ENCODE data around the gene TMEM213. TPM values are rescaled to one million over a fixed set of nuclear protein-coding genes. Genes with fewer than 3 reads are reported as not detected.

TMEM213 gene
- polyA plus RNA-seq, 1 donor from 2014 or later, result not detected

DNA sequence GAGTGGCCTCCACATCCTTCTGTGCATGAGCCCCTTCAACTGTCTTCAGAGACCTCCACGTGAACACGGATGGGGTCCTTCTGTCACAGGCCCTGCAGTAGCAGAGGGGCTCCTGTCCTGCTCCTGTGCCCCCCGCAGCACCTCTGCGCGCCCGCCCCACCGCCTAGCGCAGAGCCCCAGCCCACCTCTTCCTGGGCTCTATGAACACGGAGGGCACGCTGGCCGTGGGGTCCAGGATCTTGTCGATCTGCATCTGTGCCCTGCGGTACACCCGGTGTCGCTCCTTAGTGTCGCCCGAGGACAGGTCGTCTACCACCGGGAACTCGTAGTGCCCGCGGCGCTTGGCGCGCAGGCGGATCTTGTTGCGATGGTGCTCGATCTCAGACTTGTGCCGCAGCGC lies 71.6 kb downstream of the TMEM213 start:
- no peaks in the 10 kb centered on the region for H3K9me3 ChIP-seq (ENCODE audit: low read length)
- H3K79me2 ChIP-seq (replicated peaks; ENCODE audit: insufficient read depth, low read length), result no peaks in the 10 kb centered on the region
- H3K9ac ChIP-seq (ENCODE audit: low read length), result no peak overlapping the region
- no peak overlapping the region for H3K27ac ChIP-seq (ENCODE audit: low read length)
- H3F3A ChIP-seq (ENCODE audit: insufficient read depth, low read length, poor library complexity, severe bottlenecking), result no peaks in the 10 kb centered on the region
- H2AFZ ChIP-seq (ENCODE audit: low read depth, low read length), result no peak overlapping the region
- peaks cover 7% of the 10 kb centered on the region for H3K36me3 ChIP-seq (ENCODE audit: insufficient read depth, low read length)
- no peaks in the 10 kb centered on the region for H3K27me3 ChIP-seq (ENCODE audit: insufficient read depth, low read depth, low read length)
- H4K20me1 ChIP-seq (ENCODE audit: insufficient read depth), result no peaks in the 10 kb centered on the region
- no peaks in the 10 kb centered on the region for H3K9me2 ChIP-seq (ENCODE audit: insufficient read depth, low read length)
- no peak overlapping the region for H3K4me2 ChIP-seq (ENCODE audit: low read length)
- no peak overlapping the region for H3K4me3 ChIP-seq (ENCODE audit: low read length)
- no peak for TF ChIP-seq POLR2AphosphoS5 (IDR thresholded peaks at IDR 0.05)
- TF ChIP-seq EP300 (conservative IDR thresholded peaks at IDR 0.05; ENCODE audit: poor library complexity, severe bottlenecking), result no peak

DNA sequence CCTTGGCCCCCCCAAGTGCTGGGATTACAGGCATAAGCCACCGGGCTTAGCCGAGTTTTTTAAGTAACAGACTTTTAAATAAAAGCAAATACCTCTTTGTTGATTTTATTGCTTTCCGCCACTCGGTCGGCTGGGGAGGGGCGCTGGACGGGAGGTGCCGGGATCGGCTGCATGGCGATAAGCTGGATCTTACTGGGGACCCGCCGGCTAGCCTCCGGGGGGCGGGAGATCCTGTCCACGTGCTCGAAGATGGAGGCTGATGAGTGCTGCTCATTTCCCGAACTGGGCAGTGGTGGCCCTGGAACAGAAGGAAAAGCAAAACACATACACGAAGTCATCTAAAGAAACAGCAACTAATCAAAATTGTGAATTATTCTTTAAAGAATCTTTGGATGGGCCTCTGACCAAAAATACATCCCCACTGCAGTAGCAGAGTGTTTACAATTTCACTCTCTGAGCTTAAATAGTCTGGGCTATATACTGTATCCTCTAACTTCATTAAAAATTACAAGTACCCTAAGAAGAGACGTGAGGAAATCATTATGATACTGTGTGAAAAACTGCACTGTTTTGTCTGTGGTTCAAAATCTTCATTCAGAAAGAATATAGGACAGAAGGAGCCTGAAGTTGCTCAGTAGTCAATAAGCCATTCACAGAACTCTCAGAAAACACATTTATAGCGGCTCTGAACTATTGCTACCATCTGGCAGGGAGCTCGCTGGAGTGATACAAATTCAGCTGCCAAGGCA lies 73.4 kb downstream of the TMEM213 start:
- no peaks in the 10 kb centered on the region for H3F3A ChIP-seq (ENCODE audit: insufficient read depth, low read length, poor library complexity, severe bottlenecking)
- H3K4me2 ChIP-seq (ENCODE audit: low read length), result no peak overlapping the region
- H3K4me3 ChIP-seq (ENCODE audit: low read length), result no peak overlapping the region
- H3K9ac ChIP-seq (ENCODE audit: low read length), result no peak overlapping the region
- H2AFZ ChIP-seq (ENCODE audit: low read depth, low read length), result no peak overlapping the region
- no peaks in the 10 kb centered on the region for H3K79me2 ChIP-seq (replicated peaks; ENCODE audit: insufficient read depth, low read length)
- H4K20me1 ChIP-seq (ENCODE audit: insufficient read depth), result no peaks in the 10 kb centered on the region
- TF ChIP-seq EP300 (conservative IDR thresholded peaks at IDR 0.05; ENCODE audit: poor library complexity, severe bottlenecking), result no peak
- TF ChIP-seq POLR2AphosphoS5 (IDR thresholded peaks at IDR 0.05), result no peak
- TF ChIP-seq MXI1 (conservative IDR thresholded peaks at IDR 0.05; ENCODE audit: poor library complexity, severe bottlenecking), result no peak
- TF ChIP-seq, protein P1, sequence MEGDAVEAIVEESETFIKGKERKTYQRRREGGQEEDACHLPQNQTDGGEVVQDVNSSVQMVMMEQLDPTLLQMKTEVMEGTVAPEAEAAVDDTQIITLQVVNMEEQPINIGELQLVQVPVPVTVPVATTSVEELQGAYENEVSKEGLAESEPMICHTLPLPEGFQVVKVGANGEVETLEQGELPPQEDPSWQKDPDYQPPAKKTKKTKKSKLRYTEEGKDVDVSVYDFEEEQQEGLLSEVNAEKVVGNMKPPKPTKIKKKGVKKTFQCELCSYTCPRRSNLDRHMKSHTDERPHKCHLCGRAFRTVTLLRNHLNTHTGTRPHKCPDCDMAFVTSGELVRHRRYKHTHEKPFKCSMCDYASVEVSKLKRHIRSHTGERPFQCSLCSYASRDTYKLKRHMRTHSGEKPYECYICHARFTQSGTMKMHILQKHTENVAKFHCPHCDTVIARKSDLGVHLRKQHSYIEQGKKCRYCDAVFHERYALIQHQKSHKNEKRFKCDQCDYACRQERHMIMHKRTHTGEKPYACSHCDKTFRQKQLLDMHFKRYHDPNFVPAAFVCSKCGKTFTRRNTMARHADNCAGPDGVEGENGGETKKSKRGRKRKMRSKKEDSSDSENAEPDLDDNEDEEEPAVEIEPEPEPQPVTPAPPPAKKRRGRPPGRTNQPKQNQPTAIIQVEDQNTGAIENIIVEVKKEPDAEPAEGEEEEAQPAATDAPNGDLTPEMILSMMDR (IDR thresholded peaks at IDR 0.05; ENCODE audit: poor library complexity, severe bottlenecking), result no peak
- no peak for TF ChIP-seq EZH2 (IDR thresholded peaks at IDR 0.05; ENCODE audit: borderline replicate concordance, insufficient read depth, low read length, poor library complexity, severe bottlenecking)
- no peak for TF ChIP-seq SMC3 (conservative IDR thresholded peaks at IDR 0.05; ENCODE audit: poor library complexity)
- TF ChIP-seq, protein P2, sequence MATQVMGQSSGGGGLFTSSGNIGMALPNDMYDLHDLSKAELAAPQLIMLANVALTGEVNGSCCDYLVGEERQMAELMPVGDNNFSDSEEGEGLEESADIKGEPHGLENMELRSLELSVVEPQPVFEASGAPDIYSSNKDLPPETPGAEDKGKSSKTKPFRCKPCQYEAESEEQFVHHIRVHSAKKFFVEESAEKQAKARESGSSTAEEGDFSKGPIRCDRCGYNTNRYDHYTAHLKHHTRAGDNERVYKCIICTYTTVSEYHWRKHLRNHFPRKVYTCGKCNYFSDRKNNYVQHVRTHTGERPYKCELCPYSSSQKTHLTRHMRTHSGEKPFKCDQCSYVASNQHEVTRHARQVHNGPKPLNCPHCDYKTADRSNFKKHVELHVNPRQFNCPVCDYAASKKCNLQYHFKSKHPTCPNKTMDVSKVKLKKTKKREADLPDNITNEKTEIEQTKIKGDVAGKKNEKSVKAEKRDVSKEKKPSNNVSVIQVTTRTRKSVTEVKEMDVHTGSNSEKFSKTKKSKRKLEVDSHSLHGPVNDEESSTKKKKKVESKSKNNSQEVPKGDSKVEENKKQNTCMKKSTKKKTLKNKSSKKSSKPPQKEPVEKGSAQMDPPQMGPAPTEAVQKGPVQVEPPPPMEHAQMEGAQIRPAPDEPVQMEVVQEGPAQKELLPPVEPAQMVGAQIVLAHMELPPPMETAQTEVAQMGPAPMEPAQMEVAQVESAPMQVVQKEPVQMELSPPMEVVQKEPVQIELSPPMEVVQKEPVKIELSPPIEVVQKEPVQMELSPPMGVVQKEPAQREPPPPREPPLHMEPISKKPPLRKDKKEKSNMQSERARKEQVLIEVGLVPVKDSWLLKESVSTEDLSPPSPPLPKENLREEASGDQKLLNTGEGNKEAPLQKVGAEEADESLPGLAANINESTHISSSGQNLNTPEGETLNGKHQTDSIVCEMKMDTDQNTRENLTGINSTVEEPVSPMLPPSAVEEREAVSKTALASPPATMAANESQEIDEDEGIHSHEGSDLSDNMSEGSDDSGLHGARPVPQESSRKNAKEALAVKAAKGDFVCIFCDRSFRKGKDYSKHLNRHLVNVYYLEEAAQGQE (IDR thresholded peaks at IDR 0.05; ENCODE audit: borderline replicate concordance), result no peak
- TF ChIP-seq TAF1 (IDR thresholded peaks at IDR 0.05; ENCODE audit: low read depth), result no peak
- no peak for TF ChIP-seq RAD21 (conservative IDR thresholded peaks at IDR 0.05)
- no peaks in the 10 kb centered on the region for H3K9me3 ChIP-seq (ENCODE audit: low read length)
- no peaks in the 10 kb centered on the region for H3K9me2 ChIP-seq (ENCODE audit: insufficient read depth, low read length)
- H3K36me3 ChIP-seq (ENCODE audit: insufficient read depth, low read length), result no peaks in the 10 kb centered on the region
- H3K27me3 ChIP-seq (ENCODE audit: insufficient read depth, low read depth, low read length), result no peaks in the 10 kb centered on the region
- no peak overlapping the region for H3K27ac ChIP-seq (ENCODE audit: low read length)
